Measurements from ENCODE around the gene PTPN20.

GRCh38 chr10:47045331-47045861 is 134.2 kb downstream of the PTPN20 start:
- TF ChIP-seq GABPA (IDR thresholded peaks at IDR 0.05; ENCODE audit: low read depth), result no peak
- TF ChIP-seq CTCF (IDR thresholded peaks at IDR 0.05; ENCODE audit: insufficient read depth, low read length), result no peak

Data from HL-60 (cell line).